Keratinocyte (primary cell): ENCODE results near the gene PID1.

Experiments used
- EZH2 ChIP-seq: IDR thresholded peaks from one replicate; pipeline ENCODE4 v1.6.1; 2012; ENCODE audit warnings: inconsistent platforms, mild to moderate bottlenecking, low read length, moderate library complexity
- TF ChIP-seq, protein P1 (sequence below), 3 experiments: IDR thresholded peaks in 1 of 3; conservative IDR thresholded peaks in 1 of 3; optimal IDR thresholded peaks in 1 of 3; 2 replicates in 2 of 3; 3 replicates in 1 of 3; pipeline versions ENCODE3 to v1.5.1; 2011; ENCODE audit warnings: low read length in 3 of 3, mild to moderate bottlenecking in 3 of 3, moderate library complexity in 2 of 3, control low read depth in 1 of 3, inconsistent platforms in 1 of 3; ENCODE audit not compliant: insufficient read depth in 2 of 3; ENCODE audit errors: extremely low read depth in 1 of 3

DNA sequence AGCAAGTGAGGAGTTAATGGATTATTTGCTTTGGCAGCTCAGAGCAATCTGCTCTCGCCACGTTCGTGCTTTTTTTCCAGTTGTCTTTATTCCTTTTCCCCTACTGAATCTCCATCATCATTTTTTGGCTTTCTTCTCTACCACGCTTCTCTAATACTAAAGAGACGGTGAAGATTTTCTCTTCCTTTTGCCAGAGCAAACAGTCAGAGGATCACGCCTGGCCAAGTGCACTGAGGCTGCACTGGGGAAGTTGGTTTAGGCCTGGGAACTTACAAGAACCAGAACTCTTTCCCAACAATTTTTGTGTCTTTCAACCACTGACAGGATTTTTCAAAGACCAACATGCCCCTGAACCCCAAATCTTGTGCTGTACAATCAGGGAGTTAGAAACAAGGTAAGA, 172.3 kb downstream of the PID1 start:
- TF ChIP-seq, protein P1, sequence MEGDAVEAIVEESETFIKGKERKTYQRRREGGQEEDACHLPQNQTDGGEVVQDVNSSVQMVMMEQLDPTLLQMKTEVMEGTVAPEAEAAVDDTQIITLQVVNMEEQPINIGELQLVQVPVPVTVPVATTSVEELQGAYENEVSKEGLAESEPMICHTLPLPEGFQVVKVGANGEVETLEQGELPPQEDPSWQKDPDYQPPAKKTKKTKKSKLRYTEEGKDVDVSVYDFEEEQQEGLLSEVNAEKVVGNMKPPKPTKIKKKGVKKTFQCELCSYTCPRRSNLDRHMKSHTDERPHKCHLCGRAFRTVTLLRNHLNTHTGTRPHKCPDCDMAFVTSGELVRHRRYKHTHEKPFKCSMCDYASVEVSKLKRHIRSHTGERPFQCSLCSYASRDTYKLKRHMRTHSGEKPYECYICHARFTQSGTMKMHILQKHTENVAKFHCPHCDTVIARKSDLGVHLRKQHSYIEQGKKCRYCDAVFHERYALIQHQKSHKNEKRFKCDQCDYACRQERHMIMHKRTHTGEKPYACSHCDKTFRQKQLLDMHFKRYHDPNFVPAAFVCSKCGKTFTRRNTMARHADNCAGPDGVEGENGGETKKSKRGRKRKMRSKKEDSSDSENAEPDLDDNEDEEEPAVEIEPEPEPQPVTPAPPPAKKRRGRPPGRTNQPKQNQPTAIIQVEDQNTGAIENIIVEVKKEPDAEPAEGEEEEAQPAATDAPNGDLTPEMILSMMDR (optimal IDR thresholded peaks at IDR 0.05 in 1 of 3, IDR thresholded peaks at IDR 0.05 in 1 of 3, conservative IDR thresholded peaks at IDR 0.05 in 1 of 3; ENCODE audit: extremely low read depth in 1 of 3, insufficient read depth in 2 of 3, low read length in 3 of 3) = no peak
- TF ChIP-seq EZH2 = no peak
